Activated T-cell treated with anti-CD3 and anti-CD28 coated beads, Interleukin-2, amount 50 U/mL, for 48 hours (primary cell): Measurements from ENCODE around the gene SLAIN2.
A peak's percentile ranks its signal among the peaks of the same experiment; 100 is the strongest.

Experiments
- DNase-seq, 2 experiments: peaks; one replicate each; pipeline ENCODE4 v3.0.0-alpha.2; 2020

SLAIN2 gene

GRCh38 chr4:48334900-48335384 lies 6.4 kb upstream of the SLAIN2 start:
- DNase-seq, result no peak

GRCh38 chr4:48336146-48336870 lies 5.0 kb upstream of the SLAIN2 start:
- no peak for DNase-seq

- no peak for DNase-seq
These were observed 3.6 kb upstream of the SLAIN2 start for GRCh38 chr4:48337731-48338130.

- DNase-seq, result no peak
These were observed 1.7 kb upstream of the SLAIN2 start for GRCh38 chr4:48339642-48340041.

GRCh38 chr4:48340276-48340964 lies 909 bp upstream of the SLAIN2 start:
- no peak for DNase-seq

- DNase-seq, result peak; percentile 63 to 67
These were observed 662 bp downstream of the SLAIN2 start for GRCh38 chr4:48341776-48342605.

GRCh38 chr4:48342606-48342880 lies 1.2 kb downstream of the SLAIN2 start:
- no peak for DNase-seq

GRCh38 chr4:48343035-48343434 lies 1.7 kb downstream of the SLAIN2 start:
- no peak for DNase-seq

GRCh38 chr4:48343551-48343950 lies 2.2 kb downstream of the SLAIN2 start:
- no peak for DNase-seq

GRCh38 chr4:48345542-48345941 lies 4.2 kb downstream of the SLAIN2 start:
- no peak for DNase-seq

GRCh38 chr4:48346594-48346993 lies 5.3 kb downstream of the SLAIN2 start:
- DNase-seq, result no peak

GRCh38 chr4:48347282-48347921 lies 6.1 kb downstream of the SLAIN2 start:
- no peak for DNase-seq

- no peak for DNase-seq
These were observed 9.5 kb downstream of the SLAIN2 start for GRCh38 chr4:48350871-48351270.

- no peak for DNase-seq
These were observed 11.5 kb downstream of the SLAIN2 start for GRCh38 chr4:48352793-48353192.

GRCh38 chr4:48356355-48356754 lies 15.0 kb downstream of the SLAIN2 start:
- no peak for DNase-seq

- DNase-seq, result no peak
These were observed 19.1 kb downstream of the SLAIN2 start for GRCh38 chr4:48360285-48361011.

- no peak for DNase-seq
These were observed 19.7 kb downstream of the SLAIN2 start for GRCh38 chr4:48361012-48361400.

GRCh38 chr4:48366611-48367010 lies 25.3 kb downstream of the SLAIN2 start:
- DNase-seq, result no peak

- DNase-seq, result no peak
These were observed 25.7 kb downstream of the SLAIN2 start for GRCh38 chr4:48367016-48367415.

GRCh38 chr4:48368389-48368788 lies 27.1 kb downstream of the SLAIN2 start:
- DNase-seq, result no peak

GRCh38 chr4:48369248-48369647 lies 27.9 kb downstream of the SLAIN2 start:
- DNase-seq, result no peak

- no peak for DNase-seq
These were observed 28.4 kb downstream of the SLAIN2 start for GRCh38 chr4:48369771-48370170.
